Activated naive CD8-positive, alpha-beta T cell treated with anti-CD3 and anti-CD28 coated beads, Interleukin-2, amount 50 U/mL, for 24 hours (primary cell): ENCODE data around the gene OR7A5.
A peak's percentile ranks its signal among the peaks of the same experiment; 100 is the strongest.
"Not testable (repeated sequence)": the region's sequence is repeated elsewhere in the genome, so short reads cannot be mapped to it uniquely, and the experiment has no call there.

Source experiments
- ATAC-seq: fragments of 150-1000 bp; cut with Tn5 transposase; one replicate; pipeline ENCODE4 v1.10.0; 2021
- DNase-seq: peaks from one replicate; pipeline ENCODE4 v3.0.0; 2021
- H3K27ac Mint-ChIP-seq: one replicate; pipeline ENCODE4 v1.8.0; 2021; ENCODE audit warnings: mild to moderate bottlenecking, mixed read lengths
- H3K27me3 Mint-ChIP-seq: one replicate; pipeline ENCODE4 v1.8.0; 2021; ENCODE audit warnings: mixed read lengths
- H3K36me3 Mint-ChIP-seq: one replicate; pipeline ENCODE4 v1.8.0; 2021; ENCODE audit warnings: low read depth, mixed read lengths
- H3K4me1 Mint-ChIP-seq: one replicate; pipeline ENCODE4 v1.8.0; 2021; ENCODE audit warnings: mixed read lengths
- H3K4me3 Mint-ChIP-seq: one replicate; pipeline ENCODE4 v1.8.0; 2021; ENCODE audit warnings: mild to moderate bottlenecking, moderate library complexity, mixed read lengths
- H3K9me3 Mint-ChIP-seq: one replicate; pipeline ENCODE4 v1.8.0; 2021; ENCODE audit warnings: mixed read lengths

Gene OR7A5

GRCh38 chr19:14804765-14805164 lies 30.2 kb downstream of the OR7A5 start:
- ATAC-seq (no peak), DNase-seq (no peak)
- Mint-ChIP-seq H3K9me3 (no peaks in the 10 kb centered on the region), H3K36me3 (no peaks in the 10 kb centered on the region), H3K4me1 (no peaks in the 10 kb centered on the region), H3K27me3 (peaks cover 11% of the 10 kb centered on the region), H3K4me3 (no peak overlapping the region), H3K27ac (no peak overlapping the region)

GRCh38 chr19:14798760-14799159 lies 36.2 kb downstream of the OR7A5 start:
- Mint-ChIP-seq H3K4me1 (no peaks in the 10 kb centered on the region), H3K9me3 (no peaks in the 10 kb centered on the region), H3K27ac (no peak overlapping the region), H3K36me3 (no peaks in the 10 kb centered on the region), H3K4me3 (no peak overlapping the region), H3K27me3 (peaks cover 19% of the 10 kb centered on the region)
- DNase-seq = no peak
- ATAC-seq = no peak

- Mint-ChIP-seq H3K27ac (no peak overlapping the region), H3K27me3 (peaks cover 18% of the 10 kb centered on the region), H3K9me3 (no peaks in the 10 kb centered on the region), H3K4me3 (no peak overlapping the region), H3K36me3 (no peaks in the 10 kb centered on the region), H3K4me1 (no peaks in the 10 kb centered on the region)
- DNase-seq (no peak), ATAC-seq (no peak)
These were observed 39.0 kb downstream of the OR7A5 start for GRCh38 chr19:14796021-14796420.

- ATAC-seq = no peak
- H3K4me3 Mint-ChIP-seq = no peak overlapping the region
- no peaks in the 10 kb centered on the region for H3K9me3 Mint-ChIP-seq
These were observed 39.8 kb downstream of the OR7A5 start for GRCh38 chr19:14795078-14795721.

GRCh38 chr19:14792250-14792649 lies 42.7 kb downstream of the OR7A5 start:
- H3K36me3 Mint-ChIP-seq, ATAC-seq, H3K27ac Mint-ChIP-seq, H3K4me1 Mint-ChIP-seq, H3K9me3 Mint-ChIP-seq, H3K4me3 Mint-ChIP-seq, DNase-seq: not testable (repeated sequence)
- H3K27me3 Mint-ChIP-seq = peaks cover 17% of the 10 kb centered on the region

More at GRCh38 chr19:14795078-14795721, 39.8 kb downstream of the OR7A5 start:
- Mint-ChIP-seq H3K36me3 (no peaks in the 10 kb centered on the region), H3K4me1 (no peaks in the 10 kb centered on the region), H3K27me3 (peaks cover 20% of the 10 kb centered on the region), H3K27ac (no peak overlapping the region)
- DNase-seq = no peak

- DNase-seq = peak; percentile 62
- H3K36me3 Mint-ChIP-seq = no peaks in the 10 kb centered on the region
- H3K27ac Mint-ChIP-seq = peak overlapping the region; percentile 52
- no peaks in the 10 kb centered on the region for H3K9me3 Mint-ChIP-seq
- H3K4me3 Mint-ChIP-seq = no peak overlapping the region
- H3K27me3 Mint-ChIP-seq = peaks cover 10% of the 10 kb centered on the region
- H3K4me1 Mint-ChIP-seq = peaks cover 34% of the 10 kb centered on the region
- ATAC-seq = no peak
These were observed 48.5 kb downstream of the OR7A5 start for GRCh38 chr19:14786421-14786851.

GRCh38 chr19:14785102-14785793 lies 49.7 kb downstream of the OR7A5 start:
- ATAC-seq (peak; percentile 70), DNase-seq (peak; percentile 39)
- not testable (repeated sequence) for H3K9me3 Mint-ChIP-seq, H3K27me3 Mint-ChIP-seq, H3K36me3 Mint-ChIP-seq
- Mint-ChIP-seq H3K27ac (peak overlapping the region; percentile 79), H3K4me3 (peak overlapping the region; percentile 15), H3K4me1 (peaks cover 34% of the 10 kb centered on the region)

- H3K27me3 Mint-ChIP-seq, H3K36me3 Mint-ChIP-seq, H3K9me3 Mint-ChIP-seq, H3K4me3 Mint-ChIP-seq: not testable (repeated sequence)
- Mint-ChIP-seq H3K4me1 (peaks cover 34% of the 10 kb centered on the region), H3K27ac (peak overlapping the region; percentile 56)
- peak; percentile 86 for ATAC-seq
- peak; percentile 67 for DNase-seq
These were observed 50.3 kb downstream of the OR7A5 start for GRCh38 chr19:14784730-14785101.

GRCh38 chr19:14783410-14783998 lies 51.5 kb downstream of the OR7A5 start:
- H3K27me3 Mint-ChIP-seq = peaks cover 14% of the 10 kb centered on the region
- not testable (repeated sequence) for H3K36me3 Mint-ChIP-seq, ATAC-seq, H3K9me3 Mint-ChIP-seq, DNase-seq, H3K27ac Mint-ChIP-seq, H3K4me3 Mint-ChIP-seq
- peaks cover 34% of the 10 kb centered on the region for H3K4me1 Mint-ChIP-seq

GRCh38 chr19:14782626-14783409 lies 52.2 kb downstream of the OR7A5 start:
- Mint-ChIP-seq H3K36me3 (no peaks in the 10 kb centered on the region), H3K4me1 (peaks cover 35% of the 10 kb centered on the region), H3K27me3 (peaks cover 18% of the 10 kb centered on the region)

GRCh38 chr19:14781713-14782536 lies 53.1 kb downstream of the OR7A5 start:
- not testable (repeated sequence) for ATAC-seq, H3K36me3 Mint-ChIP-seq, H3K4me3 Mint-ChIP-seq, H3K27ac Mint-ChIP-seq, DNase-seq, H3K9me3 Mint-ChIP-seq
- Mint-ChIP-seq H3K27me3 (peaks cover 22% of the 10 kb centered on the region), H3K4me1 (peaks cover 33% of the 10 kb centered on the region)

More at GRCh38 chr19:14782626-14783409, 52.2 kb downstream of the OR7A5 start:
- H3K27ac Mint-ChIP-seq = no peak overlapping the region
- H3K4me3 Mint-ChIP-seq = no peak overlapping the region
- no peaks in the 10 kb centered on the region for H3K9me3 Mint-ChIP-seq
- DNase-seq (no peak), ATAC-seq (no peak)

- H3K36me3 Mint-ChIP-seq, DNase-seq, H3K4me3 Mint-ChIP-seq, H3K9me3 Mint-ChIP-seq, H3K27ac Mint-ChIP-seq, ATAC-seq: not testable (repeated sequence)
- peaks cover 31% of the 10 kb centered on the region for H3K4me1 Mint-ChIP-seq
- peaks cover 30% of the 10 kb centered on the region for H3K27me3 Mint-ChIP-seq
These were observed 54.3 kb downstream of the OR7A5 start for GRCh38 chr19:14780622-14781225.

- H3K9me3 Mint-ChIP-seq = no peaks in the 10 kb centered on the region
- H3K27me3 Mint-ChIP-seq = peaks cover 33% of the 10 kb centered on the region
- H3K4me3 Mint-ChIP-seq = no peak overlapping the region
- H3K27ac Mint-ChIP-seq = no peak overlapping the region
- DNase-seq (no peak), ATAC-seq (no peak)
- no peaks in the 10 kb centered on the region for H3K36me3 Mint-ChIP-seq
- peaks cover 23% of the 10 kb centered on the region for H3K4me1 Mint-ChIP-seq
These were observed 55.8 kb downstream of the OR7A5 start for GRCh38 chr19:14779151-14779550.
